SK-N-SH treated with all-trans-retinoic acid at 6 μM for 48 hours (cell line): ENCODE data around the gene LAMB1.

Experiments
- ARNTL ChIP-seq: fragments of 450-650 bp; formaldehyde crosslinking; IDR thresholded peaks from 2 replicates; pipeline ENCODE4 v1.5.0; 2020; ENCODE audit warnings: low read depth, mild to moderate bottlenecking, moderate library complexity, borderline replicate concordance
- CSDC2 ChIP-seq: fragments of 250-450 bp; sonication (Bioruptor Pico); IDR thresholded peaks from 2 replicates; pipeline ENCODE4 v1.5.0; 2020; ENCODE audit warnings: mild to moderate bottlenecking, moderate library complexity
- GLIS3 ChIP-seq: fragments of 250-450 bp; sonication (Bioruptor Pico); IDR thresholded peaks from 2 replicates; pipeline ENCODE4 v1.5.0; 2020; ENCODE audit warnings: mild to moderate bottlenecking, moderate library complexity
- PPARA ChIP-seq: fragments of 250-450 bp; sonication (Bioruptor Pico); IDR thresholded peaks from 2 replicates; pipeline ENCODE4 v1.5.0; 2020; ENCODE audit warnings: mild to moderate bottlenecking, borderline replicate concordance
- TCF4 ChIP-seq: fragments of 250-450 bp; sonication (Bioruptor Pico); IDR thresholded peaks from 2 replicates; pipeline ENCODE4 v1.8.0; 2021; ENCODE audit warnings: mild to moderate bottlenecking, moderate library complexity, borderline replicate concordance
- ZC3H10 ChIP-seq: fragments of 250-450 bp; sonication (Bioruptor Pico); IDR thresholded peaks from 2 replicates; pipeline ENCODE4 v1.5.1; 2021; ENCODE audit warnings: mild to moderate bottlenecking, moderate library complexity
- ZFP30 ChIP-seq: fragments of 450-650 bp; formaldehyde crosslinking; IDR thresholded peaks from 2 replicates; pipeline ENCODE4 v1.5.0; 2022; ENCODE audit warnings: mild to moderate bottlenecking, moderate library complexity
- ZNF70 ChIP-seq: fragments of 450-650 bp; formaldehyde crosslinking; IDR thresholded peaks from 2 replicates; pipeline ENCODE4 v1.5.0; 2020; ENCODE audit warnings: mild to moderate bottlenecking, moderate library complexity
- ZNF8 ChIP-seq: fragments of 450-650 bp; formaldehyde crosslinking; IDR thresholded peaks from 2 replicates; pipeline ENCODE4 v1.5.0; 2020; ENCODE audit warnings: mild to moderate bottlenecking, moderate library complexity
- TF ChIP-seq, protein P1 (sequence below): fragments of 250-450 bp; sonication (Bioruptor Pico); IDR thresholded peaks from 2 replicates; pipeline ENCODE4 v1.8.0; 2020; ENCODE audit warnings: mild to moderate bottlenecking, moderate library complexity, borderline replicate concordance
- TF ChIP-seq, protein P2 (sequence below): fragments of 250-450 bp; sonication (Bioruptor Pico); IDR thresholded peaks from 2 replicates; pipeline ENCODE4 v1.8.0; 2021; ENCODE audit warnings: low read depth, mild to moderate bottlenecking, moderate library complexity, borderline replicate concordance
- TF ChIP-seq, protein P3 (sequence below): fragments of 250-450 bp; sonication (Bioruptor Pico); IDR thresholded peaks from 2 replicates; pipeline ENCODE4 v1.5.1; 2021; ENCODE audit warnings: mild to moderate bottlenecking, moderate library complexity

DNA sequence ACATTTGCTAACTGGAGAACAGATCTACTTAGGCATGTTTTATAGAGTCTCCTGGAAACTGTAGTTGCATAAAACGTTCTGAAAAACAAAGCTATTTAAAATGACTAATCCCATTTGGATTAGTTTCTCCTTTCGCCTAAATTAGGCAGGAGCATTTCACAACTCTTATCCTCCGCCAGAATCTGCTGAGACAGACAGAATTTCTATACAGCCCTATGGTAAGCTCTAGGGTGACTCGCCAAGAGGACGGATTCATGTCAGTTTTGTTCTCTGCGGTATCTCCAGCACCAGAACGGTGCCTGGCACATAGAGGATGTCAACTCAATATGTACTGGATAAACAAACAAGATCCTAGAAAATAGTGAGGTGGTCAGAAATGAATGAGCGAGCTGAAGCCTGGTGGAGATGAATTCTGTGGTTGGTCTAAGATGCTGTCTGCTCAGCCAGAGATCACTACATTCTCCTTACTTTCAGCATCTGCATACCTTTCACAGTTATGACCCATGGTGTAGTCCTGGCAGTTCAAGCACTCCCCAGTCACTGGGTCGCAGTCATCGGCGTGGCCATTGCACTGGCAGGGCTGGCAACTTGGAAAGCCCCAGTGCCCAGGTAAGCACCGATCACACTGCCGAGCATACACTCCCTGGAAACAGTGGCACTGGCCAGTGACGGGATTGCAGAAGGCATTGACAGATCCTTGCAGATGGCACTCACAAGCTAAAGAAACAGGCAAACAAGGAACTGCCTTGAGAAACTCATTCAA lies 44.0 kb downstream of the LAMB1 start:
- TF ChIP-seq GLIS3 (CRISPR knock-in tag) (no peak), ZNF8 (CRISPR knock-in tag) (no peak), TCF4 (CRISPR knock-in tag) (no peak), ARNTL (CRISPR knock-in tag) (no peak), CSDC2 (CRISPR knock-in tag) (no peak), ZFP30 (no peak), ZNF70 (CRISPR knock-in tag) (no peak), PPARA (CRISPR knock-in tag) (no peak), ZC3H10 (CRISPR knock-in tag) (no peak)
- TF ChIP-seq, protein P1, sequence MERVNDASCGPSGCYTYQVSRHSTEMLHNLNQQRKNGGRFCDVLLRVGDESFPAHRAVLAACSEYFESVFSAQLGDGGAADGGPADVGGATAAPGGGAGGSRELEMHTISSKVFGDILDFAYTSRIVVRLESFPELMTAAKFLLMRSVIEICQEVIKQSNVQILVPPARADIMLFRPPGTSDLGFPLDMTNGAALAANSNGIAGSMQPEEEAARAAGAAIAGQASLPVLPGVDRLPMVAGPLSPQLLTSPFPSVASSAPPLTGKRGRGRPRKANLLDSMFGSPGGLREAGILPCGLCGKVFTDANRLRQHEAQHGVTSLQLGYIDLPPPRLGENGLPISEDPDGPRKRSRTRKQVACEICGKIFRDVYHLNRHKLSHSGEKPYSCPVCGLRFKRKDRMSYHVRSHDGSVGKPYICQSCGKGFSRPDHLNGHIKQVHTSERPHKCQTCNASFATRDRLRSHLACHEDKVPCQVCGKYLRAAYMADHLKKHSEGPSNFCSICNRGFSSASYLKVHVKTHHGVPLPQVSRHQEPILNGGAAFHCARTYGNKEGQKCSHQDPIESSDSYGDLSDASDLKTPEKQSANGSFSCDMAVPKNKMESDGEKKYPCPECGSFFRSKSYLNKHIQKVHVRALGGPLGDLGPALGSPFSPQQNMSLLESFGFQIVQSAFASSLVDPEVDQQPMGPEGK, result no peak
- TF ChIP-seq, protein P2, sequence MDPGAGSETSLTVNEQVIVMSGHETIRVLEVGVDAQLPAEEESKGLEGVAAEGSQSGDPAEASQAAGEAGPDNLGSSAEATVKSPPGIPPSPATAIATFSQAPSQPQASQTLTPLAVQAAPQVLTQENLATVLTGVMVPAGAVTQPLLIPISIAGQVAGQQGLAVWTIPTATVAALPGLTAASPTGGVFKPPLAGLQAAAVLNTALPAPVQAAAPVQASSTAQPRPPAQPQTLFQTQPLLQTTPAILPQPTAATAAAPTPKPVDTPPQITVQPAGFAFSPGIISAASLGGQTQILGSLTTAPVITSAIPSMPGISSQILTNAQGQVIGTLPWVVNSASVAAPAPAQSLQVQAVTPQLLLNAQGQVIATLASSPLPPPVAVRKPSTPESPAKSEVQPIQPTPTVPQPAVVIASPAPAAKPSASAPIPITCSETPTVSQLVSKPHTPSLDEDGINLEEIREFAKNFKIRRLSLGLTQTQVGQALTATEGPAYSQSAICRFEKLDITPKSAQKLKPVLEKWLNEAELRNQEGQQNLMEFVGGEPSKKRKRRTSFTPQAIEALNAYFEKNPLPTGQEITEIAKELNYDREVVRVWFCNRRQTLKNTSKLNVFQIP (CRISPR knock-in tag), result no peak
- TF ChIP-seq, protein P3, sequence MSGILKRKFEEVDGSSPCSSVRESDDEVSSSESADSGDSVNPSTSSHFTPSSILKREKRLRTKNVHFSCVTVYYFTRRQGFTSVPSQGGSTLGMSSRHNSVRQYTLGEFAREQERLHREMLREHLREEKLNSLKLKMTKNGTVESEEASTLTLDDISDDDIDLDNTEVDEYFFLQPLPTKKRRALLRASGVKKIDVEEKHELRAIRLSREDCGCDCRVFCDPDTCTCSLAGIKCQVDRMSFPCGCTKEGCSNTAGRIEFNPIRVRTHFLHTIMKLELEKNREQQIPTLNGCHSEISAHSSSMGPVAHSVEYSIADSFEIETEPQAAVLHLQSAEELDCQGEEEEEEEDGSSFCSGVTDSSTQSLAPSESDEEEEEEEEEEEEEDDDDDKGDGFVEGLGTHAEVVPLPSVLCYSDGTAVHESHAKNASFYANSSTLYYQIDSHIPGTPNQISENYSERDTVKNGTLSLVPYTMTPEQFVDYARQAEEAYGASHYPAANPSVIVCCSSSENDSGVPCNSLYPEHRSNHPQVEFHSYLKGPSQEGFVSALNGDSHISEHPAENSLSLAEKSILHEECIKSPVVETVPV (CRISPR knock-in tag), result no peak
